ENCODE results near the gene SBK2. TPM values are rescaled to one million over a fixed set of nuclear protein-coding genes. Genes with fewer than 3 reads are reported as not detected.
A peak's percentile ranks its signal among the peaks of the same experiment; 100 is the strongest.
"Not testable (repeated sequence)": the region's sequence is repeated elsewhere in the genome, so short reads cannot be mapped to it uniquely, and the experiment has no call there.

The SBK2 gene, protein sequence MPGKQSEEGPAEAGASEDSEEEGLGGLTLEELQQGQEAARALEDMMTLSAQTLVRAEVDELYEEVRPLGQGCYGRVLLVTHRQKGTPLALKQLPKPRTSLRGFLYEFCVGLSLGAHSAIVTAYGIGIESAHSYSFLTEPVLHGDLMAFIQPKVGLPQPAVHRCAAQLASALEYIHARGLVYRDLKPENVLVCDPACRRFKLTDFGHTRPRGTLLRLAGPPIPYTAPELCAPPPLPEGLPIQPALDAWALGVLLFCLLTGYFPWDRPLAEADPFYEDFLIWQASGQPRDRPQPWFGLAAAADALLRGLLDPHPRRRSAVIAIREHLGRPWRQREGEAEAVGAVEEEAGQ
- total RNA-seq = not detected in 2 replicates

- no peak for FAIRE-seq
- DNase-seq (ENCODE audit: low read depth) = no peak
- Histone ChIP-seq H3K36me3 (ENCODE audit: control insufficient read depth, insufficient read depth, low read length) (no peaks in the 10 kb centered on the region), H3K4me3 (ENCODE audit: low read depth, low read length) (no peak within 1 kb of the TSS), H3K27me3 (ENCODE audit: control insufficient read depth, insufficient read depth, low read length) (no peaks in the 10 kb centered on the region)
- TF ChIP-seq, protein P1, sequence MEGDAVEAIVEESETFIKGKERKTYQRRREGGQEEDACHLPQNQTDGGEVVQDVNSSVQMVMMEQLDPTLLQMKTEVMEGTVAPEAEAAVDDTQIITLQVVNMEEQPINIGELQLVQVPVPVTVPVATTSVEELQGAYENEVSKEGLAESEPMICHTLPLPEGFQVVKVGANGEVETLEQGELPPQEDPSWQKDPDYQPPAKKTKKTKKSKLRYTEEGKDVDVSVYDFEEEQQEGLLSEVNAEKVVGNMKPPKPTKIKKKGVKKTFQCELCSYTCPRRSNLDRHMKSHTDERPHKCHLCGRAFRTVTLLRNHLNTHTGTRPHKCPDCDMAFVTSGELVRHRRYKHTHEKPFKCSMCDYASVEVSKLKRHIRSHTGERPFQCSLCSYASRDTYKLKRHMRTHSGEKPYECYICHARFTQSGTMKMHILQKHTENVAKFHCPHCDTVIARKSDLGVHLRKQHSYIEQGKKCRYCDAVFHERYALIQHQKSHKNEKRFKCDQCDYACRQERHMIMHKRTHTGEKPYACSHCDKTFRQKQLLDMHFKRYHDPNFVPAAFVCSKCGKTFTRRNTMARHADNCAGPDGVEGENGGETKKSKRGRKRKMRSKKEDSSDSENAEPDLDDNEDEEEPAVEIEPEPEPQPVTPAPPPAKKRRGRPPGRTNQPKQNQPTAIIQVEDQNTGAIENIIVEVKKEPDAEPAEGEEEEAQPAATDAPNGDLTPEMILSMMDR (IDR thresholded peaks at IDR 0.05; ENCODE audit: insufficient read depth, low read length, severe bottlenecking) = peak; percentile 11
These were observed at the start of gene SBK2 for GRCh38 chr19:55536951-55537740. SBK2 (minus strand) TSS chr19:55537133; CDS start chr19:55536294, 839 bp downstream.

DNA sequence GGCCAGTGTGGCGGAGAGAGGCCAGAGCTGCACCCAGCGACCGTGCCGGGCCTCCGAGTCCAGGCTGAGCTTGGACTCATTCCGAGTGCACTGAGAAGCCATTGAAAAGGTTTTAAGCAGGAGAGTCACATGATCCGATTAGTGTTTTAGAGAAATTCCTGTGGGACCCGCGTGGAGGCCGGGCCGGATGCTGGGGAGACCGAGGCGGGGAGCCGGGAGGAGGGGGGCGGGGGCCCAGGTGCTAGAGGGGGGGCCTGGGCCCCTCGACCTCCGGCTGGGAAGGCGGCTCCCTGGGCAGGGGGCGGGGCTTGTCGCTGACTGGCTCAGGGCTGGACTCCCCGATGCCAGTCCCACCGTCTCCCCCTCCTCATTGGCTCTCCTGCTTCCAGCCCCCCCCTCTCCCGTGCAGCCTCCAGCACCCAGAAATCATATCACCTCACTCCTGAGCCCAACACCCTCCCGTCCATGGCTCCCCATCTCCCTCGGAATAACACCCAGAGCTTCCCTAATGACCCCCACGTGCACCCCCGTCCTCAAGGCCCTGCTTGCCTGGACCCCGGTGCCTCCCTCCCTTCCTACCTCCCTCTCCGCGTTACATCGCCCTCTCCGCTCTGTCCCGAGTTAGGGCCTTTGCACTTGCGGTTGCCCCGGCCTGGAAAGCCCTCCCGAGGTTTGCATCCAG is 48.9 kb upstream of the SBK2 start:
- Histone ChIP-seq H3K36me3 (ENCODE audit: control insufficient read depth, insufficient read depth, low read length) (no peaks in the 10 kb centered on the region), H3K27me3 (ENCODE audit: control insufficient read depth, insufficient read depth, low read length) (no peaks in the 10 kb centered on the region), H3K4me3 (ENCODE audit: low read depth, low read length) (peak overlapping the region; percentile 17)
- FAIRE-seq (no peak), DNase-seq (ENCODE audit: low read depth) (no peak)
- TF ChIP-seq, protein P1 (IDR thresholded peaks at IDR 0.05; ENCODE audit: insufficient read depth, low read length, severe bottlenecking) = no peak

- Histone ChIP-seq H3K36me3 (ENCODE audit: control insufficient read depth, insufficient read depth, low read length) (no peaks in the 10 kb centered on the region), H3K27me3 (ENCODE audit: control insufficient read depth, insufficient read depth, low read length) (no peaks in the 10 kb centered on the region), H3K4me3 (ENCODE audit: low read depth, low read length) (no peak overlapping the region)
- no peak for FAIRE-seq
- TF ChIP-seq, protein P1 (IDR thresholded peaks at IDR 0.05; ENCODE audit: insufficient read depth, low read length, severe bottlenecking) = no peak
- no peak for DNase-seq (ENCODE audit: low read depth)
These were observed 47.9 kb upstream of the SBK2 start for GRCh38 chr19:55584871-55585270.

- not testable (repeated sequence) for H3K36me3 ChIP-seq (ENCODE audit: control insufficient read depth, insufficient read depth, low read length); FAIRE-seq; H3K27me3 ChIP-seq (ENCODE audit: control insufficient read depth, insufficient read depth, low read length); H3K4me3 ChIP-seq (ENCODE audit: low read depth, low read length); DNase-seq (ENCODE audit: low read depth)
These were observed 47.0 kb upstream of the SBK2 start for GRCh38 chr19:55583897-55584296.

GRCh38 chr19:55582284-55582683 is 45.4 kb upstream of the SBK2 start:
- H3K27me3 ChIP-seq (ENCODE audit: control insufficient read depth, insufficient read depth, low read length); H3K4me3 ChIP-seq (ENCODE audit: low read depth, low read length); FAIRE-seq; DNase-seq (ENCODE audit: low read depth); H3K36me3 ChIP-seq (ENCODE audit: control insufficient read depth, insufficient read depth, low read length): not testable (repeated sequence)

DNA sequence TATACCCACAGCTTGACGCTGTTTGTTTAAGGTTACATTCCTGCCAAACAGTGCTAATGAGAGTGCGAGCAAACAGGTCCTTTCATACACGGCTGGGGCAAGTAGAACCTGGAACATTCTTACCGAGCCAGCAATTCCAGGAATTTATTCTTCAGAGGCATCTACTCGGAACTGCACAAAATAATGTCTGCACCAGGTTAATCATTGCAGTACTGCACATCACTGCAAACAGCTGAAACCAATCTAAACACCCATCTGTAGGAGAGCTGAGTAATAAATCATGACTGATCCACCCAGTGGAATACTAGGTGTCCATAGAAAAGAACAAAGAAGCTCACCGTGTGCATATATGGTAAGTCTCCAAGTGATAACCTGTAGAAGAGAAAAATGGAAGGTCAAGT is 44.9 kb upstream of the SBK2 start:
- TF ChIP-seq, protein P1 (IDR thresholded peaks at IDR 0.05; ENCODE audit: insufficient read depth, low read length, severe bottlenecking) = no peak

More for the DNA sequence above, 44.9 kb upstream of the SBK2 start:
- no peak for FAIRE-seq
- DNase-seq (ENCODE audit: low read depth) = no peak
- no peaks in the 10 kb centered on the region for H3K36me3 ChIP-seq (ENCODE audit: control insufficient read depth, insufficient read depth, low read length)
- H3K4me3 ChIP-seq (ENCODE audit: low read depth, low read length) = no peak overlapping the region
- H3K27me3 ChIP-seq (ENCODE audit: control insufficient read depth, insufficient read depth, low read length) = no peaks in the 10 kb centered on the region

Data from bronchial epithelial cell (primary cell).